Smooth muscle cell (in vitro differentiated cells): ENCODE results near the gene SLC12A8. TPM values are rescaled to one million over a fixed set of nuclear protein-coding genes. Genes with fewer than 3 reads are reported as not detected.

Source experiments
- DNase-seq: peaks from one replicate; lab custom pipeline; 2025; ENCODE audit not compliant: unreplicated experiment; lab: John Stamatoyannopoulos, UW
- H2AFZ ChIP-seq: fragments of 200-600 bp; sonication (generic); 2 replicates; pipeline ENCODE4 v1.6.0; 2016; ENCODE audit warnings: antibody characterized with exemption, low read depth, mild to moderate bottlenecking
- H3F3A ChIP-seq: fragments of 200-600 bp; sonication (generic); 2 replicates; pipeline ENCODE4 v1.6.0; 2017; ENCODE audit warnings: antibody characterized with exemption, low read depth
- H3K27ac ChIP-seq: fragments of 200-600 bp; sonication (generic); 2 replicates; pipeline ENCODE4 v1.5.1; 2016; ENCODE audit warnings: low read depth, mild to moderate bottlenecking
- H3K27me3 ChIP-seq: fragments of 200-600 bp; sonication (generic); 2 replicates; pipeline ENCODE4 v1.6.1; 2016; ENCODE audit warnings: low read depth, mild to moderate bottlenecking
- H3K36me3 ChIP-seq: fragments of 200-600 bp; sonication (generic); 2 replicates; pipeline ENCODE4 v1.5.1; 2016; ENCODE audit warnings: low read depth
- H3K4me1 ChIP-seq: fragments of 200-600 bp; sonication (generic); 2 replicates; pipeline ENCODE4 v1.5.1; 2016; ENCODE audit warnings: low read depth
- H3K4me2 ChIP-seq: fragments of 200-600 bp; sonication (generic); 2 replicates; pipeline ENCODE4 v1.6.0; 2016; ENCODE audit warnings: mild to moderate bottlenecking
- H3K4me3 ChIP-seq: fragments of 200-600 bp; sonication (generic); 2 replicates; pipeline ENCODE4 v1.5.1; 2016; ENCODE audit warnings: mild to moderate bottlenecking
- H3K79me2 ChIP-seq: fragments of 200-600 bp; sonication (generic); 2 replicates; pipeline ENCODE4 v1.6.0; 2016; ENCODE audit warnings: low read depth, mild to moderate bottlenecking
- H3K9ac ChIP-seq: fragments of 200-600 bp; sonication (generic); 2 replicates; pipeline ENCODE4 v1.6.0; 2016; ENCODE audit warnings: low read depth
- H3K9me3 ChIP-seq: fragments of 200-600 bp; sonication (generic); replicated peaks from 2 replicates; pipeline ENCODE4 v1.5.1; 2016; ENCODE audit warnings: low read depth
- H4K20me1 ChIP-seq: fragments of 200-600 bp; sonication (generic); 2 replicates; pipeline ENCODE4 v1.6.0; 2016; ENCODE audit warnings: low read depth
- CTCF ChIP-seq: fragments of 200-600 bp; sonication (generic); IDR thresholded peaks from 2 replicates; pipeline ENCODE4 v1.5.1; 2017; ENCODE audit warnings: borderline replicate concordance, mild to moderate bottlenecking, antibody characterized with exemption; ENCODE audit not compliant: insufficient read depth, poor library complexity, severe bottlenecking
- WGBS: methylation state at CpG from one replicate; pipeline ENCODE4 v1.1.7; 2016; ENCODE audit warnings: low lambda C conversion rate; 5-methylcytosine and 5-hydroxymethylcytosine counted together
- polyA plus RNA-seq: library from polyadenylated mRNA; unstranded; fragments of >200 nt; fragmentation: Nextera tagmentation; extraction: Ambion mirVana; gene quantifications from 2 replicates; pipeline ENCODE4 v1.2.1, GENCODE V29; 2016
- total RNA-seq: library from RNA; depleted of rRNA; stranded (reverse); fragments of >200 nt; gene quantifications from 2 replicates; pipeline ENCODE4 v1.2.3, GENCODE V29; 2014

Gene SLC12A8
- total and polyA plus RNA-seq, 2 experiments from 2014 or later: 28.5 to 54.3 TPM

- Histone ChIP-seq H3K4me3 (no peak overlapping the region), H4K20me1 (no peaks in the 10 kb centered on the region), H3K9ac (no peak overlapping the region), H3K36me3 (no peaks in the 10 kb centered on the region), H3F3A (no peaks in the 10 kb centered on the region), H3K4me2 (peak overlapping the region; percentile 17), H3K27ac (no peak overlapping the region), H3K9me3 (no peaks in the 10 kb centered on the region), H3K4me1 (no peaks in the 10 kb centered on the region), H2AFZ (no peak overlapping the region), H3K27me3 (no peaks in the 10 kb centered on the region), H3K79me2 (no peaks in the 10 kb centered on the region)
- no peak for DNase-seq
- WGBS: 91% methylated on average over 7 of the region's 7 CpGs
- no peak for TF ChIP-seq CTCF
Observed at GRCh38 chr3:125073390-125073905, 139.1 kb downstream of the SLC12A8 start.

- H3K4me3 ChIP-seq: no peak overlapping the region
- 34% methylated on average over 4 of the region's 4 CpGs for WGBS
- no peaks in the 10 kb centered on the region for H3K27me3 ChIP-seq
- peak overlapping the region; percentile 17 for H3K4me2 ChIP-seq
- no peak for TF ChIP-seq CTCF
- H3K27ac ChIP-seq: no peak overlapping the region
- no peaks in the 10 kb centered on the region for H3K36me3 ChIP-seq
- no peak overlapping the region for H3K9ac ChIP-seq
- H2AFZ ChIP-seq: no peak overlapping the region
- no peaks in the 10 kb centered on the region for H3F3A ChIP-seq
- no peaks in the 10 kb centered on the region for H4K20me1 ChIP-seq
- no peaks in the 10 kb centered on the region for H3K79me2 ChIP-seq
- no peak for DNase-seq
- H3K9me3 ChIP-seq: no peaks in the 10 kb centered on the region
- H3K4me1 ChIP-seq: no peaks in the 10 kb centered on the region
Observed at GRCh38 chr3:125072749-125073389, 139.7 kb downstream of the SLC12A8 start.

- Histone ChIP-seq H4K20me1 (no peaks in the 10 kb centered on the region), H3K4me3 (no peak overlapping the region), H3F3A (no peaks in the 10 kb centered on the region), H2AFZ (no peak overlapping the region), H3K9me3 (no peaks in the 10 kb centered on the region), H3K9ac (no peak overlapping the region), H3K36me3 (no peaks in the 10 kb centered on the region), H3K27ac (no peak overlapping the region), H3K27me3 (no peaks in the 10 kb centered on the region), H3K4me2 (no peak overlapping the region), H3K4me1 (no peaks in the 10 kb centered on the region), H3K79me2 (no peaks in the 10 kb centered on the region)
- TF ChIP-seq CTCF: no peak
- DNase-seq: no peak
Observed at GRCh38 chr3:125072301-125072700, 140.2 kb downstream of the SLC12A8 start.

GRCh38 chr3:125069968-125070745, 142.4 kb downstream of the SLC12A8 start:
- H4K20me1 ChIP-seq: no peaks in the 10 kb centered on the region
- no peak for DNase-seq
- H2AFZ ChIP-seq: no peak overlapping the region
- no peaks in the 10 kb centered on the region for H3F3A ChIP-seq
- 93% methylated on average over 7 of the region's 7 CpGs for WGBS
- H3K27ac ChIP-seq: no peak overlapping the region
- TF ChIP-seq CTCF: no peak
- no peaks in the 10 kb centered on the region for H3K36me3 ChIP-seq
- no peaks in the 10 kb centered on the region for H3K27me3 ChIP-seq
- no peak overlapping the region for H3K4me3 ChIP-seq
- H3K4me1 ChIP-seq: no peaks in the 10 kb centered on the region
- H3K4me2 ChIP-seq: no peak overlapping the region
- no peak overlapping the region for H3K9ac ChIP-seq
- no peaks in the 10 kb centered on the region for H3K79me2 ChIP-seq
- H3K9me3 ChIP-seq: no peaks in the 10 kb centered on the region
